HG03135 (cell line): ENCODE results near the gene HIBADH.
"Not testable (repeated sequence)": the region's sequence is repeated elsewhere in the genome, so short reads cannot be mapped to it uniquely, and the experiment has no call there.

ENCODE experiments used
- ATAC-seq: cut with Tn5 transposase; IDR thresholded peaks from one replicate; pipeline ENCODE4 v1.9.1; 2021; ENCODE audit warnings: mild to moderate bottlenecking, moderate library complexity; ENCODE audit not compliant: unreplicated experiment

HIBADH gene

GRCh38 chr7:27603813-27604212 is 58.9 kb downstream of the HIBADH start:
- ATAC-seq: no peak

DNA sequence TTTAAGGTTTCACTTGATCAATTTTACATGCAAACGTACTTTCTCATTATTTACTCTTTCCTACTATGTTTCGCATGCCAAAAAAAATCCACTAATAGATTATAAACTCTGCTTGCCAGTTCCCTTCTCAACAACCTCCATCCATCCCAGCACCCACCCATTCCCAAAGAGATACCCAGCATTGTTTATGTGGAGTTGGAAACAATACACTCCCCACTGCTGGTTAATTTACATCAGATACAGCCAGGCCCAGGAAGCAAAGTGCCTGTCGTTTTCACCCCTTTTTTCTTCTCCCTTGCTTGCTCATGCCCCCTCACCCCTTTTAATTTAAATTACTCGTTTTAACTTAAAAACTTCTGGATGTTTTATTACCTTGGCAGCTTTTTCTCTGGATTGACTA is 59.9 kb downstream of the HIBADH start:
- no peak for ATAC-seq

GRCh38 chr7:27601217-27601616 is 61.5 kb downstream of the HIBADH start:
- no peak for ATAC-seq

DNA sequence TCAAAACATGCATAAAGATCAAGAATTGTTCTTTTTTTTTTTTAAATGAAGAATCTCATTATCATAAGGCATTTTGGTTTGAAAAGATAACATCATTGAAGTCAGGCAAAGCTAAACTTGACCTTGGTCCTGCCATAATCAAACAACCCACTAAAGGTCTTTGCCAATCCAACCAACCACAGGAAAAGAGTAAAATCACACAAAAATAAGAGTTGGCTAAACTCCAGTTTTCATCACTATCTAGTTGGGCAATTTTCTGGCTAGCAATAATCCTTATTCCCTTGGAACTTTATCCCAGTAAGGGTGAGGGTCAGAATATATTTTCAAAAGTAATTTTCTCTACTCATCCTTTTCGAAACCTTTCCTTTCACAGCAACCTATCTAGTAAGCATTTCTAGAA is 62.4 kb downstream of the HIBADH start:
- ATAC-seq: no peak

DNA sequence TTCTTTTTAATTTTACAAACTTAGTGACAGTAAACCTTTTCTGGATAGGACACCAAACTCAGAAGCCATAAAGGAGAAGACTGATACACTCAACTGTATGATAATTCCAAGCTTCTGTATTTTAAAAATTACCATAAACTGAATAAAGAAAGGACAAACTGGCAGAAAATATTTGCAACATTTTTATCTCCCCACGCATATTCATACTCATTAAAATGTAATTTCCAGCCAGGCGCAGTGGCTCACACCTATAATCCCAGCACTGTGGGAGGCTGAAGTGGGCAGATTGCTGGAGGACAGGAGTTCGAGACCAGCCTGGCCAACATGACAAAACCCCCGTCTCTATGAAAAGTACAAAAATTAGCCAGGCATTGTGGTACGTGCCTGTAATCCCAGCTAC is 67.7 kb downstream of the HIBADH start:
- ATAC-seq: no peak

DNA sequence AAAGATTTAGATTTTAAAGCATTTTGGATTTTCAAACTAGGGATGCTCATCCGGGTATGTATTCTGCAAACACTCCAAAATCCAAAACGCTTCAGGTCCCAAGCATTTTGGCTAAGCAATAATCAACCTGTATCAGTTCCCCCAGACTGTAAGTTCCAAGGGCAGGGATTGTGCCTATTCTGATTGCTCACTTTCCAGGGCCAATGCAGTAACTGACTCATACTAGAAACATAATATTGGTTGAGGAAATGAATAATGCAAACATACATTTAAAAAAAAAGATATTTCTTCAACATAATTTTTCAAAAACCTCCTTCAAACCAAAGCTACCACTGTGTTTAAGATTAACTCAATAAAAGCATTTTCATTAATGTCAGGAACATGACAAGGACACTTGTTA is 69.5 kb downstream of the HIBADH start:
- no peak for ATAC-seq

DNA sequence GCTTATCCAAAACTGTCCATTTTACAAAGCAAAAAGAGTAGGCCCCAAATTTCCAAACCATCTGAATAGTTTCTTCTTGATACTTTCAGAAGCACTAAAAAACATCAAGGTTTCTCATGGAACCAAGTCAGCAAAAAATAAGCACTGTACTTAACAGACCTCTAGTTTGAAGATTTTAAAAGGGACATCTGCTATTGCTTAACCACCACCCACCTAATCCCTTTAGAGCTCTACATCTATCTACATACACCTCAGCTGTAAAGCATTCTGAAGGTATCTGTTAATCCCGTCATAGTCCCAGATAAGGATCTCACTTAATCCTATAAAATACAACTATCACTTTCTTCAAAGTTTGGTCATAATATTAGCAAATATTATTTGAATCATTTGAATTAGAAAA is 72.3 kb downstream of the HIBADH start:
- ATAC-seq: no peak

GRCh38 chr7:27587429-27587828 is 75.3 kb downstream of the HIBADH start:
- ATAC-seq: no peak

- ATAC-seq: peak; percentile 72
Observed at GRCh38 chr7:27586825-27587224, 75.9 kb downstream of the HIBADH start.

GRCh38 chr7:27585781-27586447 is 76.8 kb downstream of the HIBADH start:
- ATAC-seq: no peak

GRCh38 chr7:27581906-27582305 is 80.8 kb downstream of the HIBADH start:
- no peak for ATAC-seq

DNA sequence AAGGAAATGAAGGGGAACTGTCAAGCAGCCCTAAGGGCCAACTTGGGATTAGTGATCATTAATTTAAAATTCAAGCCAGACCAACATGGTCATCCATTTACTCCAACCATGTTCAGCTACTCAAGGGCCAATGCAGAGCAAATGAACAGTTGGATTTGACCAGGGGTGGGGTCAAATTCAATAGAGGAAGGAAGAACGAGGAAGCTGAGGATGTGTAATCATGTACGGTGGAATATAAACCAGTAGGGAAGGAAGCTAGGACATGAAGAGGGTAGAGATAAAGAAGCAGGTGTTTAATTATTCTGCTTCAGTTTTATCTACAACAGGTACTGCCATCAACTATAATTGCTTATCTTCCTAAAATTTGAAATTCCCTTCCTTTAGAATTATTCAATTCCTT is 81.6 kb downstream of the HIBADH start:
- ATAC-seq: no peak

DNA sequence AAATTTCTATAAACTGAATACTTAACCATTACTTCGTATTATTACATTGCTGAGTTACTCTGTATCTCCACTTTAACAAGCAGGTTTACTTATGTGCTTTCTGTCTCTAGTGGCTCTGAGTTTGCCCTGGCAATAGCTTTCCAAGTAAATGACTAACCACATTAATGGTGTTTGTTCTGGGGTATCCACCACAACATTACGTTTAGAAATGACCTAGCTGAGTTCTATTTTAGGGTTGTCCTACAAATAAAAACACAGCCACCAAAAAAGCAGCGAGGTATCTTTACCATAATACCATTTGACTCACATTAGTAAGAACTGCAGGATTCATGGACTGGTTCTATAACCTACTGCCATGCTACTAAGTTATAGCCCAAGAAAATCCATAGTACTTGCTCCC is 83.1 kb downstream of the HIBADH start:
- no peak for ATAC-seq

DNA sequence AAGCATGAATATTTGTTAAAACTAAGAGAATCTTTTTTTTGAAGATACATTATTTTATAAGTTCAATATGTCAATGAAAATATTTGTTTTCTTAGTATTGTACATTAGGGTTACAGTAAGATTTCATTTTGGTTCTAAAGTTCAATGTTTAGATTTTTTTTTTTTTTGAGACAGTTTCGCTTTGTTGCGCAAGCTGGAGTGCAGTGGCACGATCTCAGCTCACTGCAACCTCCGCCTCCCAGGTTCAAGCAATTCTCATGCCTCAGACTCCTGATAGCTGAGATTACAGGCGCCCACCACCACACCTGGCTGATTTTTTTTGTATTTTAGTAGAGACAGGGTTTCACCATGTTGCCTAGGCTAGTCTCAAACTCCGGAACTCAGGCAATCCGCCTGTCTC is 84.5 kb downstream of the HIBADH start:
- not testable (repeated sequence) for ATAC-seq

DNA sequence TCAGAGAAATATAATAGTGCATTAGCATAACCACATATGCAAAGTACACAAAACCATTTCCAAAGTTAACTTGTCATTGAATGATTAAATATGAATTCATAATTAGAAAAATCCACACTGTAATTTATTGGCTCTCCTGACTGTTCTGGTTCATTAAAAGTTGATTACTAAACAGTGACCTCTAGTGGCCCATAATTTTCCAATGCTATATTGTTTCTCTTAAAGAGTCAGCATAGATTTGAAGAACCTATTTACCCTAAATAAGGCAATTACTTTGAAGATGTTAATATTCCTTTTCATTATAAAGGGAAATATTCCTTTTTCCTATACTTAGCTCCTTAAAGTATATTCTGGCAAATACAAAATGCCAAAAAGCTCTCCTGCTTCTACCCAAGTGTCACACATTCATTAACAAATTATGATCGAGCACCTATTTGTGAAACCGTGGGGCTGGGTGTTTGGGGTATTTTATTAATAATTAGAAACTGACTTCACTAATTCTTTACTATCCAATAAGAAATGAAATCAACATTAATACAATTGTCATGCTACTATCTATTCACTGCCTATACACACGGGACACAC is 86.2 kb downstream of the HIBADH start:
- no peak for ATAC-seq

DNA sequence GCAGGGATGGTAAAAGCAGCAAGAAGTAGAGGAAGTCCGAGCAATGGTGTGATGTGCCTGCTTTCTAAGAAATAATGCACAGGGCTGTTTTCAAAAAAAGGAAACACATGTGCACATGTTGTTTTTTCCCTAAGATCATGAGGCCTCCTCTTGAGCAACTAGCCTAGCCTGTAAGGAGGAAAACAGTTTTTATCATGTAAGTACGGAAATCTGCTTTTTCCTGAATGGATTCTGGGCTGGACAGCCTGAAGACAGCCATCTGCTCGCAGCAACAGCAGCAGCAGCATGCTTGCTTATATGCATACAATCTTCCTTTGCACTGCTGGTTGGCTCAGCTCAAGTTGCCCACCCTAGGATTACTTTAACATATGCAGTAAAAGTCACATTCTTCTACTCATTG is 87.1 kb downstream of the HIBADH start:
- no peak for ATAC-seq

DNA sequence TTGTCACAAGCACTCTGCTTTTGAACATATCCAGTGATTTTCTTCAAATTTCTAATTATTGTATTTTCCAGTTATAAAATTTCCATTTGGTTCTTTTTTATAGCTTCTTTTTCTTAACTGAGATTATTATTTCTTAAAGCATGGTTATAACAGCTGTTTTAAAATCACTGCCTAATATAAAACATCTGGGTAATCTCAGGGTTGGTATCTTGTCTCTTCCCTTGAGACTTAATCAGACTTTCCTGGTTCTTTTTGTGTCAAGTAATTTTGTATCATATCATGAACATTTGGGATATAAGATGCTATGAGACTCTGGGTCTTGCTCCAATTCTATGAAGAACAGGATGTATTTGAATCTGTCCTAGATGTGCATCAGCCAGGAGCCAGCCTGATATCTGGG is 93.6 kb downstream of the HIBADH start:
- ATAC-seq: no peak

- no peak for ATAC-seq
Observed at GRCh38 chr7:27567266-27567665, 95.4 kb downstream of the HIBADH start.

DNA sequence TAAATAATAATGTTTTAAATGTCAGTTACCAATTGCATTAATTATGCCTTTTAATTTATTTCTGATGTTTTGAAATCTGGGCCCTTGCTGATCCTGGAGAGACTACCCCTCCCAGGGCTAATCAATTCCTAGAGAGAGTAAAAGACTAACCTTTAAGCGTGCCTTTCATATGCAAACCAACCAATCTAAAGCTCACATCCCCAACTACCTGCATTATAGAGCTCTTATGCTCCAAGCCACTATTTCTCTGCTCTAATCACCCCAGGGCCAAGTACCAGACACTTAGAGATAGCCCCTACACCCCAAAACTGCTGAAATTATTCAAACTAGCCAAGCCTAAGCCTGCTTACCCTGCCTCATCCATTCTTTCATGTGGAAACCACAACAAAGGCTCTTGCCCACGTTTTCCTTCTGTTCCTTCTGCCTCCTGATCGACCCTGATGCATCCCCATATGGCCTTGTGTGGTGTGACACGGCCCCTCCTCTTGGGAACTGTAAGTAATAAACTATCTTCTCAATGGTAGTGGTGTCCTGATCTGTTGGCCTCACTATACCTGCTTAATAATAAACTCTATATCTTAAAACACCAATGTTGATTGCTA is 97.7 kb downstream of the HIBADH start:
- ATAC-seq: no peak

DNA sequence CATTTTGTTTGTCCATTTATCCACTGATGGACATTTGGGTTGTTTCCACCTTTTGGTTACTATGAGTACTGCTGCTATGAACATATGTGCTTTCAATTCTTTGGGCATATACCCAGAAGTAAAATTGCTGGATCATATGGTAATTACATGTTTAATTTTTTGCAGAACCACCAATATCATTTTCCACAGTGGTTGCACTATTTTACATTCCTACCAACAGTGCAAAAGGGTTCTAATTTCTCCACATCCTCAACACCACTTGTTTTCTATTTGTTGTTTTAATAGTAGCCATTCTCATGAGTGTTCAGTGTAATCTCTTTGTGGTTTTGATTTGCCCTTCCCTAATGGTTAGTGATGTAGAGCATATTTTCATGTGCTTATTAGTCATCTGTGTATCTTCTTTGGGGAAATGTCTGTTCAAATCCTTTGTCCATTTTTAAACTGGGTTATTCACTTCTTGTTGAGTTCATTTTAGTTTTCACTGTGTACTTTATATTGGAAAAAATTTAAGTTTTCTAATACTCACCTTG is 101.9 kb downstream of the HIBADH start:
- ATAC-seq: no peak

DNA sequence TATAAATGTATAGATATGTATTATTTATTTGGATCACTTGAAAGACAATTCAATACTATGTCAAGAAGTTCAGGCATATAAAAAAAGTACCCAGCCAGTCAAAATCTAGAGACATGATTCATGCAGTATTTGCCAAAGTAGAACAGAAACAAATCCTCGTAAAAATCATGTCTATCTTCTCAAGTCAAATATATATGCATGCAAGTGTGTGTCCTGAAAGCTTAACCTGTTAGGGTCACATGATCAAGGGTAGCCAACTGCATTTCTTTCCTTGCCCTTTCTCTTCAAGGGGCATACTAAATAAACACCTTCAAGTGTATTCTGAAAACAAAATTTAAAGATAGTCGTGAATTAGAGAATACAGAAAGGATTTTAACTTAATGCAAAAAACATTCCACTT is 107.0 kb downstream of the HIBADH start:
- ATAC-seq: no peak

DNA sequence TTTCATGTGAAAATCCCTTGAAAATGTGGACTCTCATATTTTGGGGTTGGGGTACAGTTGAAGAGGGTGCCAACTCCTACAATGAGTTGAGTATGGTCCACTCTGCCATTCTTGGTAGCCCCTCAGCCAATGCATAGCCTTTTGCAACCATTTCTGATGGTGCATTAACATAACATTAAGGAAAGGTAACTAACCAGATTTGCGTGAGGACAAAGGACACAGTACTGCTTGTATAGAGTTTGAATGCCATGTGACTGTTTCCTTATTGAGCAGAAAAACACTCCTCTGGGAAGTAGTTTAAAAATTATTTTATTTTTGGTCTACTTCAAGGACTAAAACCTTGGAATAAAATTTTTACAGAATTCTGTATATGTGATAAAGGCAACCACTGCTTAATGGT is 107.9 kb downstream of the HIBADH start:
- ATAC-seq: no peak
